ENCODE measurements around the gene BLZF1.
A peak's percentile ranks its signal among the peaks of the same experiment; 100 is the strongest.

BLZF1 gene

DNA sequence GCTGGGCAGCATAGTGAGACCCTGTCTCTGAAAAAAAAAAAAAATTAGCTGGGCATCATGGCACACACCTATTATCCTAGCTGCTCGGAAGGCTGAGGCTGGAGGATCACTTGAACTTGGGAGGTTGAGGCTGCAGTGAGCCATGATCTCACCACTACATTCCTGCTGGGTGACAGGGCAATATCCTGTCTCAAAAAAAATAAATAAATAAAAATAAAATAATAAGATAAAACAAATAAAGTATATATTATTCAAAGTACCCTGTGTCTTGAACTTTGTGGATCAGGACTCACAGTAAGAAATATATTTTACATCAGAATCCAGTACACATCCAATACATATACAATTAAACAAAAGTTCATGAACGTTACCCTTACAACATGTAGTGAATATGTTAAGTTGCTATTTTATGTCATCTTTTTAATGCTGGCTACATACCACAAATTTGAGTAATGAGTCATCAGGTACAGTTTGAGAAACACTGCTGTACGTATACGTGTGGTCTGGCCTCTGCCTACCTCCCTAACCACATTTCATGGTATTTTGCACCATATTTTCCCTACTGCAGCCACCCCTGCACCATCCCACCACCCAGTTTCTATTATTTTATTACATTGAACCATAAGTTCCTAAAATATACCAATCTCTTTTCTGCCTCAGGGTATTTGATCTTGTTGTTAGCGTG, 4.8 kb upstream of the BLZF1 start:
- Histone ChIP-seq H3K27ac (ENCODE audit: low read length) (no peak overlapping the region), H3K27me3 (ENCODE audit: low read depth, low read length) (no peaks in the 10 kb centered on the region), H4K20me1 (ENCODE audit: insufficient read depth, low read length) (no peaks in the 10 kb centered on the region), H2AFZ (ENCODE audit: low read depth, low read length) (no peak overlapping the region), H3K36me3 (replicated peaks; ENCODE audit: low read depth, low read length) (peaks cover 14% of the 10 kb centered on the region), H3K9me3 (ENCODE audit: insufficient read depth, low read length) (peaks cover 4% of the 10 kb centered on the region; the same call in 1 of the 2 replicates), H3K9ac (ENCODE audit: low read length) (no peak overlapping the region), H3K79me2 (ENCODE audit: low read length) (no peaks in the 10 kb centered on the region), H3K4me3 (ENCODE audit: low read length) (no peak overlapping the region), H3K4me2 (ENCODE audit: low read length) (peak overlapping the region; percentile 52), H3K4me1 (ENCODE audit: low read length) (peaks cover 32% of the 10 kb centered on the region)
- TF ChIP-seq, protein P1, sequence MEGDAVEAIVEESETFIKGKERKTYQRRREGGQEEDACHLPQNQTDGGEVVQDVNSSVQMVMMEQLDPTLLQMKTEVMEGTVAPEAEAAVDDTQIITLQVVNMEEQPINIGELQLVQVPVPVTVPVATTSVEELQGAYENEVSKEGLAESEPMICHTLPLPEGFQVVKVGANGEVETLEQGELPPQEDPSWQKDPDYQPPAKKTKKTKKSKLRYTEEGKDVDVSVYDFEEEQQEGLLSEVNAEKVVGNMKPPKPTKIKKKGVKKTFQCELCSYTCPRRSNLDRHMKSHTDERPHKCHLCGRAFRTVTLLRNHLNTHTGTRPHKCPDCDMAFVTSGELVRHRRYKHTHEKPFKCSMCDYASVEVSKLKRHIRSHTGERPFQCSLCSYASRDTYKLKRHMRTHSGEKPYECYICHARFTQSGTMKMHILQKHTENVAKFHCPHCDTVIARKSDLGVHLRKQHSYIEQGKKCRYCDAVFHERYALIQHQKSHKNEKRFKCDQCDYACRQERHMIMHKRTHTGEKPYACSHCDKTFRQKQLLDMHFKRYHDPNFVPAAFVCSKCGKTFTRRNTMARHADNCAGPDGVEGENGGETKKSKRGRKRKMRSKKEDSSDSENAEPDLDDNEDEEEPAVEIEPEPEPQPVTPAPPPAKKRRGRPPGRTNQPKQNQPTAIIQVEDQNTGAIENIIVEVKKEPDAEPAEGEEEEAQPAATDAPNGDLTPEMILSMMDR (IDR thresholded peaks at IDR 0.05; ENCODE audit: low read depth, low read length): no peak
- no peak for TF ChIP-seq EZH2phosphoT487 (IDR thresholded peaks at IDR 0.05; ENCODE audit: low read depth)

DNA sequence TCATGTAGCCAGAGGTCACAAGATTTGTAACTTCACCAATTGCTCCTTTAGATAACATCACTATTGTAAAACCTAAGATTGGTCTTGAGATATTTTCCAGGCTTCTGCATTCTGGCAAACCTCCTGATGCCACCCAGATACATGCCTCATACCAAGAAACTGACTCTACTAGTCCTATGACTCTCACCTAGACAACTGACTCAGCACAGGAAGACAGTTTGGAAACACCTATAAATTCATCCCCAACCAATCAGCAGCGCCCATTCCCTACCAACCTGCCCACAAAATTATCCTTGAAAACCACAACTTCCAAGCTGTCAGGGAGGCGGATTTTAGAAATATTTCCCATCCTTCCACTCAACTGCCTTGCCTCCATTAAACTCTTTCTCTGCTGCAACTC, 3.0 kb upstream of the BLZF1 start:
- H3K4me2 ChIP-seq (ENCODE audit: low read length): no peak overlapping the region
- H3K9me3 ChIP-seq (ENCODE audit: insufficient read depth, low read length): peaks cover 4% of the 10 kb centered on the region; the same call in 1 of the 2 replicates
- H3K9ac ChIP-seq (ENCODE audit: low read length): no peak overlapping the region
- no peak overlapping the region for H3K27ac ChIP-seq (ENCODE audit: low read length)
- TF ChIP-seq, protein P1 (IDR thresholded peaks at IDR 0.05; ENCODE audit: low read depth, low read length): no peak
- TF ChIP-seq EZH2phosphoT487 (IDR thresholded peaks at IDR 0.05; ENCODE audit: low read depth): no peak
- peaks cover 43% of the 10 kb centered on the region for H3K4me1 ChIP-seq (ENCODE audit: low read length)
- H3K27me3 ChIP-seq (ENCODE audit: low read depth, low read length): no peaks in the 10 kb centered on the region
- H3K79me2 ChIP-seq (ENCODE audit: low read length): peaks cover 9% of the 10 kb centered on the region
- peaks cover 14% of the 10 kb centered on the region for H3K36me3 ChIP-seq (replicated peaks; ENCODE audit: low read depth, low read length)
- H3K4me3 ChIP-seq (ENCODE audit: low read length): no peak overlapping the region
- H4K20me1 ChIP-seq (ENCODE audit: insufficient read depth, low read length): no peaks in the 10 kb centered on the region
- no peak overlapping the region for H2AFZ ChIP-seq (ENCODE audit: low read depth, low read length)

DNA sequence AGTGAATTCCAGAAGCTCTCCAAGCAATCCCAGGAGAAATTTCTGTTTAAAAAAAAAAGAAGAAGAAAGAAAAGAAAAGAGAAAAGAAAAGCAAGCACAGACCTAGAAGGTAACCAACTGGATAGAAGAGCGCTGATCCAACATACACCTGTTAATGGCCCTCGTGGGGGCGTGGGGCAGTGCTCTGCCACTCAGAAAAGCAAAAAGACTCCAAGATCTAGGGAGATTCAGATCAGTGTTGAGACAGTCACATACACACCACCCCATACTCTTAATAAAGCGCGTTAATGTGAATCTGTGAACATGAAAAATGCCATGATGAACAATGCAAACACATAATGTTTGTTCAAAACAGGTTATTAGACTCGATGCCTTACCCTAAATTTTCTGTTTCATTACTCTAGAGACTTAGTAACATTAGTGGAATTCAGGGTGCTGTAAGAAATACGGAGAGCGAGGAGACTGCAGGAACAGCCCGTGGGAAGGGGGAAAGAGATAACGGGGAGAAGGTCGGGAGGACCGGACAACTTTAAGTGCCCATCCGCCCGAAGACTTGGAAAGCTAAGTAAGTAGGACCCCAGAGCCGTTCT, 804 bp upstream of the BLZF1 start:
- Histone ChIP-seq H3K9me3 (ENCODE audit: insufficient read depth, low read length) (peaks cover 4% of the 10 kb centered on the region; the same call in 1 of the 2 replicates), H3K4me1 (ENCODE audit: low read length) (peaks cover 37% of the 10 kb centered on the region), H3K4me3 (ENCODE audit: low read length) (peak overlapping the region; percentile 84), H4K20me1 (ENCODE audit: insufficient read depth, low read length) (no peaks in the 10 kb centered on the region), H3K4me2 (ENCODE audit: low read length) (peak overlapping the region; percentile 91), H3K27me3 (ENCODE audit: low read depth, low read length) (no peaks in the 10 kb centered on the region), H3K36me3 (replicated peaks; ENCODE audit: low read depth, low read length) (peaks cover 20% of the 10 kb centered on the region), H3K27ac (ENCODE audit: low read length) (no peak overlapping the region), H3K79me2 (ENCODE audit: low read length) (peaks cover 9% of the 10 kb centered on the region), H2AFZ (ENCODE audit: low read depth, low read length) (peak overlapping the region; percentile 97), H3K9ac (ENCODE audit: low read length) (peak overlapping the region; percentile 66)
- TF ChIP-seq, protein P1 (IDR thresholded peaks at IDR 0.05; ENCODE audit: low read depth, low read length): no peak
- TF ChIP-seq EZH2phosphoT487 (IDR thresholded peaks at IDR 0.05; ENCODE audit: low read depth): no peak

DNA sequence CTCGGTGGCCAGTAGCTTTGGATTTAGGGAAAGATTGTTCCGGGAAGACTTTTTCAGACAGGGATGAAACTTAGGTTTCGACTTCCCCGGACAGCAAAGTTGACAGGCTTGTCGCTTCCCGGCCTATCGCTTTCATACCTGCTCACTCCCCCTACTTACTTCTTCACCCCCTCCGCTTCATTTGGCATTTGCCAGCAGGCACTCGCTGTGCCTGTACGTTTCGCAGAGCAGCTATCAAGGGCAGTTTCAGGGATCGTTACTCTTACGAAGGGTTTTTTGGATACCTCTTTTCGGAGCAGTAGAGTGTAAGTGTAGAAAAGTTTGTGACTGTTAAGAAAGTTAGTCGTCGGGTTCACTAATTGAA, 393 bp downstream of the BLZF1 start:
- TF ChIP-seq, protein P1 (IDR thresholded peaks at IDR 0.05; ENCODE audit: low read depth, low read length): no peak
- no peak for TF ChIP-seq EZH2phosphoT487 (IDR thresholded peaks at IDR 0.05; ENCODE audit: low read depth)
- Histone ChIP-seq H3K4me1 (ENCODE audit: low read length) (peaks cover 27% of the 10 kb centered on the region), H3K9me3 (ENCODE audit: insufficient read depth, low read length) (peaks cover 4% of the 10 kb centered on the region; the same call in 1 of the 2 replicates), H3K79me2 (ENCODE audit: low read length) (peaks cover 9% of the 10 kb centered on the region), H3K9ac (ENCODE audit: low read length) (peak overlapping the region; percentile 75), H3K27me3 (ENCODE audit: low read depth, low read length) (no peaks in the 10 kb centered on the region), H2AFZ (ENCODE audit: low read depth, low read length) (peak overlapping the region; percentile 97), H3K36me3 (replicated peaks; ENCODE audit: low read depth, low read length) (peaks cover 23% of the 10 kb centered on the region), H3K4me3 (ENCODE audit: low read length) (peak overlapping the region; percentile 84), H3K4me2 (ENCODE audit: low read length) (peak overlapping the region; percentile 75), H3K27ac (ENCODE audit: low read length) (peak overlapping the region; percentile 77), H4K20me1 (ENCODE audit: insufficient read depth, low read length) (no peaks in the 10 kb centered on the region)

All from OCI-LY3 (cell line).